ENCODE data around the gene GPX3.

Gene GPX3

GRCh38 chr5:151034422-151035379, 14.3 kb downstream of the GPX3 start:
- DNase-seq = no peak

- DNase-seq = no peak
These were observed 16.2 kb downstream of the GPX3 start for GRCh38 chr5:151036556-151036955.

- DNase-seq = no peak
These were observed 17.4 kb downstream of the GPX3 start for GRCh38 chr5:151037561-151038411.

- DNase-seq = no peak
These were observed 18.0 kb downstream of the GPX3 start for GRCh38 chr5:151038412-151038745.

- DNase-seq = no peak
These were observed 18.4 kb downstream of the GPX3 start for GRCh38 chr5:151038801-151039238.

- no peak for DNase-seq
These were observed 19.3 kb downstream of the GPX3 start for GRCh38 chr5:151039665-151040064.

- no peak for DNase-seq
These were observed 19.9 kb downstream of the GPX3 start for GRCh38 chr5:151040211-151040747.

- no peak for DNase-seq
These were observed 21.3 kb downstream of the GPX3 start for GRCh38 chr5:151041577-151042268.

GRCh38 chr5:151042453-151043093, 22.2 kb downstream of the GPX3 start:
- no peak for DNase-seq

GRCh38 chr5:151047814-151048425, 27.5 kb downstream of the GPX3 start:
- no peak for DNase-seq

GRCh38 chr5:151048526-151048925, 28.1 kb downstream of the GPX3 start:
- no peak for DNase-seq

GRCh38 chr5:151051066-151051930, 30.9 kb downstream of the GPX3 start:
- peak; percentile 12 for DNase-seq

GRCh38 chr5:151051931-151052608, 31.7 kb downstream of the GPX3 start:
- DNase-seq = no peak

- DNase-seq = no peak
These were observed 32.4 kb downstream of the GPX3 start for GRCh38 chr5:151052836-151053235.

- no peak for DNase-seq
These were observed 33.5 kb downstream of the GPX3 start for GRCh38 chr5:151053796-151054462.

- no peak for DNase-seq
These were observed 34.3 kb downstream of the GPX3 start for GRCh38 chr5:151054709-151055108.

GRCh38 chr5:151055336-151055735, 34.9 kb downstream of the GPX3 start:
- DNase-seq = no peak

GRCh38 chr5:151056379-151057325, 36.3 kb downstream of the GPX3 start:
- no peak for DNase-seq

- DNase-seq = no peak
These were observed 37.9 kb downstream of the GPX3 start for GRCh38 chr5:151058301-151058700.
